CD14-positive monocyte (primary cell): ENCODE results near the gene RING1. TPM values are rescaled to one million over a fixed set of nuclear protein-coding genes. Genes with fewer than 3 reads are reported as not detected.

Experiments used
- DNase-seq, 3 donors: peaks; one replicate each; pipeline ENCODE4 v3.0.0-alpha.2; 2011 to 2022
- H2AFZ ChIP-seq: 2 replicates; pipeline ENCODE4 v1.6.0; 2012; ENCODE audit warnings: mild to moderate bottlenecking, low read depth, low read length, inconsistent platforms; ENCODE audit not compliant: insufficient read depth, poor library complexity, severe bottlenecking
- H3K27ac ChIP-seq, 2 donors: 1 replicate in 1 of 2; 2 replicates in 1 of 2; pipeline ENCODE4 v1.5.1; 2012 to 2013; ENCODE audit warnings: low read length in 2 of 2, control low read depth in 1 of 2, inconsistent platforms in 1 of 2, low read depth in 1 of 2, mild to moderate bottlenecking in 1 of 2
- H3K27me3 ChIP-seq, 2 donors: one replicate each; pipeline versions ENCODE4 v1.6.0 to v1.6.1; 2011 to 2013; ENCODE audit warnings: low read length in 2 of 2; ENCODE audit not compliant: control insufficient read depth in 2 of 2, insufficient read depth in 2 of 2
- H3K36me3 ChIP-seq, 2 donors: replicated peaks in 1 of 2; 1 replicate in 1 of 2; 2 replicates in 1 of 2; pipeline versions ENCODE4 v1.5.1 to v1.6.1; 2012 to 2013; ENCODE audit warnings: low read length in 2 of 2, control low read depth in 1 of 2, inconsistent platforms in 1 of 2, mild to moderate bottlenecking in 1 of 2; ENCODE audit not compliant: insufficient read depth in 2 of 2, control insufficient read depth in 1 of 2
- H3K4me1 ChIP-seq, 2 donors: 1 replicate in 1 of 2; 2 replicates in 1 of 2; pipeline versions ENCODE4 v1.5.1 to v1.6.1; 2012 to 2013; ENCODE audit warnings: low read length in 2 of 2, control low read depth in 1 of 2, inconsistent platforms in 1 of 2, mild to moderate bottlenecking in 1 of 2, moderate library complexity in 1 of 2; ENCODE audit not compliant: insufficient read depth in 2 of 2, control insufficient read depth in 1 of 2
- H3K4me2 ChIP-seq: replicated peaks from 2 replicates; pipeline ENCODE3; 2012; ENCODE audit warnings: low read length, moderate library complexity, mild to moderate bottlenecking; ENCODE audit not compliant: poor library complexity, severe bottlenecking; ENCODE audit errors: extremely low read depth
- H3K4me3 ChIP-seq, 3 experiments: fragments of 200-600 bp in 1 of 3; sonication (generic) in 1 of 3; replicated peaks in 1 of 3; 1 replicate in 2 of 3; 2 replicates in 1 of 3; pipeline ENCODE4 v1.5.1; 2011 to 2013; ENCODE audit warnings: low read length in 3 of 3, mild to moderate bottlenecking in 3 of 3, control low read depth in 2 of 3, low read depth in 2 of 3, inconsistent platforms in 1 of 3, moderate library complexity in 1 of 3
- H3K79me2 ChIP-seq: 2 replicates; pipeline ENCODE4 v1.6.0; 2012; ENCODE audit warnings: mild to moderate bottlenecking, control low read depth, inconsistent platforms, low read length, moderate library complexity; ENCODE audit not compliant: insufficient read depth
- H3K9ac ChIP-seq: 2 replicates; pipeline ENCODE4 v1.6.0; 2017; ENCODE audit warnings: low read length, mild to moderate bottlenecking; ENCODE audit not compliant: insufficient read depth, poor library complexity, severe bottlenecking
- H3K9me3 ChIP-seq, 2 donors: replicated peaks in 1 of 2; 1 replicate in 1 of 2; 2 replicates in 1 of 2; pipeline versions ENCODE4 v1.5.1 to v1.6.1; 2012 to 2013; ENCODE audit warnings: low read length in 2 of 2, control low read depth in 1 of 2; ENCODE audit not compliant: control insufficient read depth in 1 of 2, insufficient read depth in 1 of 2
- H4K20me1 ChIP-seq: 2 replicates; pipeline ENCODE4 v1.6.0; 2012; ENCODE audit warnings: mild to moderate bottlenecking, low read length, control low read depth, moderate library complexity; ENCODE audit not compliant: insufficient read depth
- H3K27ac Mint-ChIP-seq, 7 donors: one replicate each; pipeline ENCODE4 v1.8.0; 2020; ENCODE audit warnings: mild to moderate bottlenecking in 7 of 7, mixed read lengths in 7 of 7, moderate library complexity in 6 of 7, inconsistent platforms in 2 of 7
- H3K27me3 Mint-ChIP-seq, 3 donors: one replicate each; pipeline ENCODE4 v1.8.0; 2021 to 2022; ENCODE audit warnings: low read depth in 3 of 3, mild to moderate bottlenecking in 3 of 3, mixed read lengths in 3 of 3, moderate library complexity in 3 of 3, inconsistent platforms in 1 of 3
- H3K36me3 Mint-ChIP-seq, 2 donors: one replicate each; pipeline ENCODE4 v1.8.0; 2020; ENCODE audit warnings: mixed read lengths in 2 of 2, inconsistent platforms in 1 of 2, mild to moderate bottlenecking in 1 of 2
- H3K4me1 Mint-ChIP-seq: one replicate; pipeline ENCODE4 v1.8.0; 2020; ENCODE audit warnings: mild to moderate bottlenecking, mixed read lengths
- H3K4me3 Mint-ChIP-seq, 2 donors: one replicate each; pipeline ENCODE4 v1.8.0; 2020; ENCODE audit warnings: mild to moderate bottlenecking in 2 of 2, mixed read lengths in 2 of 2, moderate library complexity in 1 of 2
- H3K9me3 Mint-ChIP-seq, 7 donors: one replicate each; pipeline ENCODE4 v1.8.0; 2020 to 2022; ENCODE audit warnings: mixed read lengths in 7 of 7, mild to moderate bottlenecking in 6 of 7, moderate library complexity in 6 of 7, inconsistent platforms in 2 of 7
- whole genome bisulfite sequencing: methylation state at CpG from one replicate; pipeline ENCODE4 v1.1.5; 2013; ENCODE audit warnings: missing lambda C conversion rate; ENCODE audit not compliant: insufficient coverage; 5-methylcytosine and 5-hydroxymethylcytosine counted together
- intact Hi-C, 2 donors: fragments of 100-400 bp; cut with micrococcal nuclease; formaldehyde crosslinking; loops; one replicate each; pipeline versions ENCODE4 v1.15.0 to v1.15.1; 2023
- polyA plus RNA-seq, 3 donors: library from polyadenylated mRNA; depleted of rRNA in 1 of 3; unstranded in 2 of 3; stranded (reverse) in 1 of 3; fragments of 300-500 nt in 2 of 3; fragments of >200 nt in 1 of 3; fragmentation: Illumina TruSeq in 2 of 3; gene quantifications; 1 replicate in 2 of 3; 2 replicates in 1 of 3; pipeline ENCODE4 v1.2.3, GENCODE V29; 2012 to 2021
- TF ChIP-seq, protein P1 (sequence below): fragments of 200-600 bp; IDR thresholded peaks from one replicate; pipeline ENCODE4 v1.8.0; 2022; ENCODE audit warnings: antibody characterized with exemption, mild to moderate bottlenecking

The RING1 gene
- polyA plus RNA-seq, 3 donors: 4.6 to 27.9 (median 5.7) TPM

DNA sequence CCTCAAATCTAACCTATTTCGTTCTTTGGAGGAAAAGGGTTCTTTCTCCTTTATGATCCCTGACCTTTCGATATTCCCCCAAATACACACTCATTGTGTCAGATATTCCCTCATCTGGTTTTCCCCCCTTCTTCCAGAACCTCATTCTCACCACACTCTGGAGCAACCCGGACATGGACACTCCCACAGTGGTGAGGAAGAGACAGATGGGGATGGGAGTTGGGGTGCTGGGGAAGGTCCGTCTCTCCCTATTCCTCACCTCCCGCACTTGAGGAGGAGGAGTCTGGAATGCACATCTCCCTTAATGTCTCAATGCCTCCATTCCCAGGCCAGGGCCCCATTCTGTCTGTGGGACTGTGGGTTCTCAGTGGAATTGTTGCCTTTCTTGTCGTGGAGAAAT is 6.4 kb upstream of the RING1 start:
- Histone ChIP-seq H2AFZ (no peak overlapping the region), H3K36me3 (peaks cover 26 to 27% of the 10 kb centered on the region in 2 donors), H4K20me1 (peaks cover 41% of the 10 kb centered on the region), H3K79me2 (peaks cover 50% of the 10 kb centered on the region), H3K9ac (no peak overlapping the region), H3K27ac (peak overlapping the region in 1 of 2 donors; percentile 94), H3K4me1 (peaks cover 40 to 54% of the 10 kb centered on the region in 2 donors), H3K4me3 (peak overlapping the region in 1 of 3 experiments; percentile 95), H3K9me3 (no peaks in the 10 kb centered on the region), H3K27me3 (no peaks in the 10 kb centered on the region), H3K4me2 (peak overlapping the region; percentile 93)
- peaks cover 0 to 10% (median 9%) of the 10 kb centered on the region in 3 donors for H3K27me3 Mint-ChIP-seq
- H3K4me3 Mint-ChIP-seq: peak overlapping the region; percentile 94 to 96
- TF ChIP-seq, protein P1, sequence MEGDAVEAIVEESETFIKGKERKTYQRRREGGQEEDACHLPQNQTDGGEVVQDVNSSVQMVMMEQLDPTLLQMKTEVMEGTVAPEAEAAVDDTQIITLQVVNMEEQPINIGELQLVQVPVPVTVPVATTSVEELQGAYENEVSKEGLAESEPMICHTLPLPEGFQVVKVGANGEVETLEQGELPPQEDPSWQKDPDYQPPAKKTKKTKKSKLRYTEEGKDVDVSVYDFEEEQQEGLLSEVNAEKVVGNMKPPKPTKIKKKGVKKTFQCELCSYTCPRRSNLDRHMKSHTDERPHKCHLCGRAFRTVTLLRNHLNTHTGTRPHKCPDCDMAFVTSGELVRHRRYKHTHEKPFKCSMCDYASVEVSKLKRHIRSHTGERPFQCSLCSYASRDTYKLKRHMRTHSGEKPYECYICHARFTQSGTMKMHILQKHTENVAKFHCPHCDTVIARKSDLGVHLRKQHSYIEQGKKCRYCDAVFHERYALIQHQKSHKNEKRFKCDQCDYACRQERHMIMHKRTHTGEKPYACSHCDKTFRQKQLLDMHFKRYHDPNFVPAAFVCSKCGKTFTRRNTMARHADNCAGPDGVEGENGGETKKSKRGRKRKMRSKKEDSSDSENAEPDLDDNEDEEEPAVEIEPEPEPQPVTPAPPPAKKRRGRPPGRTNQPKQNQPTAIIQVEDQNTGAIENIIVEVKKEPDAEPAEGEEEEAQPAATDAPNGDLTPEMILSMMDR: no peak
- peak overlapping the region in 3 of 7 donors; percentile 63 to 96 (median 82) for H3K27ac Mint-ChIP-seq
- WGBS: no CpG with 5 or more reads among the region's 6 CpGs
- H3K36me3 Mint-ChIP-seq: peaks cover 31 to 37% of the 10 kb centered on the region in 2 donors
- DNase-seq: no peak
- peaks cover 0 to 3% (median 0%) of the 10 kb centered on the region in 7 donors for H3K9me3 Mint-ChIP-seq
- H3K4me1 Mint-ChIP-seq: peaks cover 64% of the 10 kb centered on the region
- intact Hi-C loops: loop anchor here (2.0 to 10.0 kb wide), 4 partner anchors 47 to 213 kb away; partner anchors contain the start of genes RGL2 (in 2 of the 2), CUTA (in 1 of the 2) and PHF1 (in 1 of the 2)

DNA sequence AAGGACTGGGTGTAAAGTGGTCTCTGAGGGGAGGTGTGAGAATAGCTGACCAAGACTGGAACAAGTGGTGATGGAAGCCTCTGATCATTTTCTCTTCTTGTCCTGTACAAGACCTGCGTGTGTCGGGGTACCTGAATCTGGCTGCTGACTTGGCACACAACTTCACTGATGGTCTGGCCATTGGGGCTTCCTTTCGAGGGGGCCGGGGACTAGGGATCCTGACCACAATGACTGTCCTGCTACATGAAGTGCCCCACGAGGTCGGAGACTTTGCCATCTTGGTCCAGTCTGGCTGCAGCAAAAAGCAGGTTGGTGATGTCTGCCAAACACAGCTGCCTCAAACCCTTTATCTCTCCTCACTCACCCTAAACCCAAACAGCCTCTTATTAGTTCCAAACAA is 5.5 kb upstream of the RING1 start:
- Mint-ChIP-seq H3K36me3 (peaks cover 27 to 29% of the 10 kb centered on the region in 2 donors), H3K9me3 (peaks cover 0 to 3% (median 0%) of the 10 kb centered on the region in 7 donors), H3K4me3 (no peak overlapping the region), H3K27me3 (peaks cover 0 to 13% (median 12%) of the 10 kb centered on the region in 3 donors), H3K4me1 (peaks cover 63% of the 10 kb centered on the region), H3K27ac (peak overlapping the region in 1 of 7 donors; percentile 38)
- H3K27ac ChIP-seq: no peak overlapping the region
- TF ChIP-seq, protein P1: no peak
- peaks cover 50% of the 10 kb centered on the region for H3K79me2 ChIP-seq
- no peak overlapping the region for H3K4me2 ChIP-seq
- no peaks in the 10 kb centered on the region for H3K27me3 ChIP-seq
- peaks cover 32% of the 10 kb centered on the region for H4K20me1 ChIP-seq
- 96% methylated on average over 6 of the region's 6 CpGs for WGBS
- H2AFZ ChIP-seq: no peak overlapping the region
- no peaks in the 10 kb centered on the region for H3K9me3 ChIP-seq
- H3K4me1 ChIP-seq: peaks cover 46 to 62% of the 10 kb centered on the region in 2 donors
- no peak overlapping the region for H3K9ac ChIP-seq
- peaks cover 20 to 21% of the 10 kb centered on the region in 2 donors for H3K36me3 ChIP-seq
- DNase-seq: no peak
- H3K4me3 ChIP-seq: no peak overlapping the region
- intact Hi-C loops: loop anchor here (5.0 to 10.0 kb wide), 2 partner anchors 95 to 212 kb away; partner anchors contain the start of genes CUTA (in 1 of the 2), PHF1 (in 1 of the 2) and RGL2 (in 1 of the 2)
